NCI-H1436 (cell line): ENCODE measurements around the gene PROK1.
A peak's percentile ranks its signal among the peaks of the same experiment; 100 is the strongest.

Source experiments
- DNase-seq: peaks from one replicate; lab custom pipeline; 2025; lab: John Stamatoyannopoulos, UW

PROK1 gene

GRCh38 chr1:110489406-110489805 lies 38.5 kb downstream of the PROK1 start:
- DNase-seq: no peak

GRCh38 chr1:110489973-110490542 lies 39.1 kb downstream of the PROK1 start:
- no peak for DNase-seq

GRCh38 chr1:110490791-110491451 lies 40.0 kb downstream of the PROK1 start:
- no peak for DNase-seq

- DNase-seq: no peak
Observed at GRCh38 chr1:110492573-110492972, 41.6 kb downstream of the PROK1 start.

- no peak for DNase-seq
Observed at GRCh38 chr1:110493059-110493699, 42.2 kb downstream of the PROK1 start.

GRCh38 chr1:110494036-110494435 lies 43.1 kb downstream of the PROK1 start:
- no peak for DNase-seq

- no peak for DNase-seq
Observed at GRCh38 chr1:110494522-110495406, 43.8 kb downstream of the PROK1 start.

GRCh38 chr1:110495926-110496600 lies 45.1 kb downstream of the PROK1 start:
- peak; percentile 73 for DNase-seq

- DNase-seq: no peak
Observed at GRCh38 chr1:110498270-110498669, 47.3 kb downstream of the PROK1 start.

- no peak for DNase-seq
Observed at GRCh38 chr1:110501488-110502132, 50.7 kb downstream of the PROK1 start.

- no peak for DNase-seq
Observed at GRCh38 chr1:110502402-110503151, 51.6 kb downstream of the PROK1 start.

GRCh38 chr1:110503471-110503870 lies 52.5 kb downstream of the PROK1 start:
- no peak for DNase-seq

- DNase-seq: no peak
Observed at GRCh38 chr1:110504226-110504625, 53.3 kb downstream of the PROK1 start.

- no peak for DNase-seq
Observed at GRCh38 chr1:110505596-110505995, 54.6 kb downstream of the PROK1 start.

- DNase-seq: no peak
Observed at GRCh38 chr1:110506541-110506940, 55.6 kb downstream of the PROK1 start.
